CD4-positive, alpha-beta T cell treated with Interleukin-21 for 1 hour (primary cell): ENCODE results near the gene GON7.
"Not testable (repeated sequence)": the region's sequence is repeated elsewhere in the genome, so short reads cannot be mapped to it uniquely, and the experiment has no call there.

Experiments
- DNase-seq: peaks from one replicate; pipeline ENCODE4 v3.0.0-alpha.2; 2020

The GON7 gene

GRCh38 chr14:93195316-93195999, 11.4 kb downstream of the GON7 start:
- DNase-seq, result no peak

GRCh38 chr14:93186956-93187355, 19.9 kb downstream of the GON7 start:
- DNase-seq, result no peak

DNA sequence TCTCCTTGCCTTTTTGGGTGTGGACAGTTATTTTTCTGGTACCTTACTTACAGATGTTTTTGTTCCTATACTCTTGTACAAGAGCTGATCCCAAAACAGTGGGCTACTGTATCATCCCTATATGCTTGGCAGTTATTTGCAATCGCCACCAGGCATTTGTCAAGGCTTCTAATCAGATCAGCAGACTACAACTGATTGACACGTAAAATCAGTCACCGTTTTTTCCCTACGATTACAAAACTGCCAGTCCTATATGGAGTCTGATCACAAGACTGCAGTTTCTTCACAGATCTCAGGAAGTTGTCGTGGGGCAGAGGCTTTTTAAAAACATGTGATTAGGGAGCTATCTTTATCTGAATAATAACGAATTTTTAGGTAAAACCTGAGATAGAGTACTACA, 20.4 kb downstream of the GON7 start:
- DNase-seq, result no peak

DNA sequence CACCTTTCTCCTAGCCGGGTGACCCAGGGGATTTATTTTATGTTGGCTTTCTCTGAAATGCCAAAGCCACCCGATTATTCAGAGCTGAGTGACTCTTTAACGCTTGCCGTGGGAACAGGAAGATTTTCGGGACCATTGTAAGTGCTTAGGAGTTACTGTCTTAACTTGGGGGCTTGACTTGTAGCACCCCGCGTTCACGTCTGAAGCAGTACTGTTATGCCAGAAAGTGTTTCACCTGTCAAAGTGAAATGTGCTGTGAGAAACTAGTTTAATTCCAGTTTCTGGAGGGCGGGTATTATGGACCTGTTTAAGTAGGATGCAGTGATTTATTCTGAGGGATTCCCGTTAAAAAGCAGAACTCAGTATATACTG, 21.5 kb downstream of the GON7 start:
- no peak for DNase-seq

GRCh38 chr14:93184391-93185348, 22.2 kb downstream of the GON7 start, which contains the start of the genes LYSET and MOAP1:
LYSET (plus strand) TSS chr14:93185317; CDS start chr14:93185406, 89 bp downstream.
MOAP1 (minus strand) TSS chr14:93184897; CDS start chr14:93184242, 655 bp downstream.
- peak; percentile 94 for DNase-seq

- no peak for DNase-seq
Measured at GRCh38 chr14:93183596-93184317, 23.1 kb downstream of the GON7 start.

DNA sequence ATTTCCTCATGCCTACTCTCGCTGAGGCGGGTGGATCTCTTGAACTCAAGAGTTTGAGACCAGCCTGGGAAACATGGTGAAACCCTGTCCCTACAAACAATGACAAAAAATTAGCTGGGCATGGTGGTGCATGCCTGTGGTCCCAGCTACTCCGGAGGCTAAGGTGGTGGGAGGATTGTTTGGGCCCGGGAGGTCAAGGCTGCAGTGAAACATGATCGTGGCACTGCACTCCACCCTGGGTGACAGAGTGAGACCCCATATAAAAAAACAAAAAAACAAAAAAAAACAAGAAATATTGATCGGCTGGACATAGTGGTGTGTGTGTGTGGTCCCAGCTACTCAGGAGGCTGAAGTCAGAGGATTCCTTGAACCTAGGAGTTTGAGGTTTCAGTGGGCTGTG, 31.4 kb downstream of the GON7 start:
- no peak for DNase-seq

- not testable (repeated sequence) for DNase-seq
Measured at GRCh38 chr14:93174731-93175130, 32.1 kb downstream of the GON7 start.

GRCh38 chr14:93173943-93174395, 32.9 kb downstream of the GON7 start:
- no peak for DNase-seq

GRCh38 chr14:93171376-93171775, 35.5 kb downstream of the GON7 start:
- no peak for DNase-seq

GRCh38 chr14:93170141-93170540, 36.7 kb downstream of the GON7 start:
- not testable (repeated sequence) for DNase-seq

- DNase-seq, result not testable (repeated sequence)
Measured at GRCh38 chr14:93169619-93170018, 37.2 kb downstream of the GON7 start.

DNA sequence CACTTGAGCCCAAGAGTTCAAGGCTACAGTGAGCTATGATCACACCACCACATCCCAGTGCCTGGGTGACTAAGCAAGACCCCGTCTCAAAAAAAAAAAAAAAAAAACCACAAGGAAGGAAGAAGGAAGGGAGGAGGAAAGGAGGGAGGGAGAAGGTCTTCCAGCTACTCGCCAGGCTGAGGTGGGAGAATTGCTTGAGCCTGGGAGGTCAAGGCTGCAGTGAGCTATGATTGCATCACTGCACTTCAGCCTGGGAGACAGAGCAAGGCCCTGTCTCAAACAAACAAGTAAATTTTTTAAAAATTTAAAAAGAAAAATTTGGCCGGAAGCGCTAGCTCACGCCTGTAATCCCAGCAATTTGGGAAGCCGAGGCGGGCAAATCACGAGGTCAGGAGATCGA, 38.3 kb downstream of the GON7 start:
- not testable (repeated sequence) for DNase-seq

GRCh38 chr14:93165271-93166265, 41.3 kb downstream of the GON7 start:
- not testable (repeated sequence) for DNase-seq

GRCh38 chr14:93163564-93163963, 43.3 kb downstream of the GON7 start:
- no peak for DNase-seq

DNA sequence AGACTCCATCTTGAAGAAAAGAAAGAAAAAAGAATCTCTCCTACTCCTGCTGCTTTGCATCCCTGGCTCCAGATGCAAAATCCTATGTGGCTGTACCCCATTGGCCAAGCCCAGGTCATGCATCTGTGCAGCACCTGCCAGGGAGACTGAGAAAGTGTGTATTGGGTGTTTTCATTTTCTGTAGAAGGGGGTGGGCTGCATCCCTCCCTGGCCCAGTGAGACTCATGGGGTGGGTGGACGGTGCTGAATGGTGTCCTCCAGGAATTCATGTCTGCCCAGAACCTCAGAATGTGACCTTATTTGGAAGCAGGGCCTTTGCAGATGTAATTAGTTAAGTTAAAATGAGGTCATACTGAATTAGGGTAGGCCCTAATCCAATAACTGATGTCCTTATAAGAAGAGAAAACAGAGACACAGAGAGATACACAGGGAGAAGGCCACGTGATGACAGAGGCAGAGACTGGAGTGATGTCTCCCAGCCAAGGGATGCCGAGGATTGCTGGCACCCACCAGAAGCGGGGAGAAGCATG, 45.4 kb downstream of the GON7 start:
- no peak for DNase-seq

DNA sequence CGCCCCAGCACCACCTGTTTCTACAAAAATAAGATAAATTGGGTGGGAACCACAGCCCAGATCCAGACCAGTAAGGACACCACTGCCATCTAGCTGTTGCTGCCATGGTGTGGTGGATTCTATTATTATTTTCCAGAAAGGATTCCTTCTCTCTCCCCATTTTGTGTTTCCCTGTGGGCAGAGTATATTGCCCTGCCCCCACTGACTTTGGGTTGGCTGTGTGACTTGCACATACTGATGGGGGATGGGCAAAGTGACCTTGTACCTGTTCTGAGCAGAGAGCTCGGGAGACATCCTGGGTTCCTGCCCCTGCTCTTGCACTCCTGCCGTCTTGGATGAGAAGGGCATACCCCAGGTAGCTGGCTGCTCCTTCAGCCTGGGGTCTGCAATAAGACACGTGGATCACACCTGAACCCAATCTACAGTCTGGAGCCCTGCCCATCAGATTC, 46.5 kb downstream of the GON7 start:
- DNase-seq, result no peak

- DNase-seq, result not testable (repeated sequence)
Measured at GRCh38 chr14:93159625-93160352, 47.1 kb downstream of the GON7 start.

GRCh38 chr14:93158349-93158748, 48.5 kb downstream of the GON7 start:
- DNase-seq, result not testable (repeated sequence)

DNA sequence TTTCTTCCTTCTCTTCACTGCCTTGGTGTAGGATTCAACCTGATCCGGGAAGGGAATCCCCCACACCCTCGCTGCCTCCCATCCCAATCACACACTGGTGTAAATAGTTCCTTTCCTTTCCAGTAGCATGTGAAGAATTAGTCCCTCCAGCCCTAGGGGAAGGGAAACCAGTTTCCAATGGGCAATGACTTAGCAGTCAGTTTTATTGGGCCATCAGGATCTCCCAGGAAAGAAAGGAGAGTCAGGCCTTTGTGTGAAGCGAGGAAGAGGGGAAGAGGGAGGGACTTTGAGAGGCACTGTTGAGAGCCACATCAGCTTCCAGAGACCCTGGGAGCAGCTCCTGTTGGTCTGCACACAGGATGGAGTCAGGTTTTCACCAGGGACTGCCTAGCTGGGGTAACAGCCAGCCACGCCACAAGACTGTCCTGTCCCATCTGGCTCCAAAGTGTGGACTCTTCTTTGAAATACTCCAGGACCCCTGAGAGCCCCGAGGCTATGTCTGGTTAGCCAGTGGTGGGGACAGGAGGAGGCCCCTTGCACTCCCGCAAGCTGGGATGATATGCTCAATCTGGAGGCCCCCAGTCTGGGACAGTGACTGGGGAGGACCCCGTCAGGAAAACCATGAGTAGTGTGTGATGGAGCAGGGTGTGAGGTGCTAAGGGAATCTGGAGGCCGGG, 50.0 kb downstream of the GON7 start:
- no peak for DNase-seq
